ENCODE results near the gene NKX3-2. TPM values are rescaled to one million over a fixed set of nuclear protein-coding genes. Genes with fewer than 3 reads are reported as not detected.

Gene NKX3-2
- total RNA-seq, 1 experiment from 2014 or later = not detected

DNA sequence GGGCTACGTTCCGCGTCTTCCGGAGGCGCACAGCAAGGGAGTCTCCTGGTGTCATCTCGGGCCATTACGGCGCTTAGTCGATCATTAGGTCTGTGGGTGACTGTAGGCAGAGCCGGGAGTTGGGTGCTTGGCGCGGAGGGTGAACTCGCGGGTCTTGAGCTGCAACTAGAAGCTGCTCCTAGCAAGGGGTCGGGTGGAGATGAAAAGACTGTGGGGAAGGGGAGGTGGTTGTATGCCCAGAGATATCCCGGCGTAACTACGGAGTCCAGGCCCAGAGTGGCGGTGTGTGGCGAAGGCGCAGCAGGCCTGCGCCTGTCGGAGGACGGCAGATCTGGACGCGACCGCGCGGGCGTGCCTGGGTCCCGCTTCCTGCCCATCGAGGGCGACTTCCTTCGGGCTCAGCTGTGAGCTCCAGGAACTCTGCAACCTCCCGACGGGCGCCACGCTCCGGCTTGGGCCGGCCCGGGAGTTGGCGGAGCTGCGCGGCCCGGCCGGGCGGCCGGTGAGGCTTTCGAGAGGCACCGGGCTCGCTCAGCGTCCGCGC lies 2.7 kb upstream of the NKX3-2 start:
- H4K20me1 ChIP-seq (ENCODE audit: insufficient read depth) = no peaks in the 10 kb centered on the region
- no peaks in the 10 kb centered on the region for H3K9me2 ChIP-seq (ENCODE audit: insufficient read depth)
- no peaks in the 10 kb centered on the region for H3K79me2 ChIP-seq (ENCODE audit: low read depth)
- no peaks in the 10 kb centered on the region for H3F3A ChIP-seq (ENCODE audit: insufficient read depth, low read depth)
- no peak overlapping the region for H3K4me3 ChIP-seq
- H3K9me3 ChIP-seq (ENCODE audit: insufficient read depth, low read depth) = no peaks in the 10 kb centered on the region
- ChIA-PET POLR2A (ENCODE audit: unreplicated experiment) (no interaction called here), CTCF (no interaction called here)
- no peak overlapping the region for H3K4me2 ChIP-seq
- BruUV-seq (replicated peaks) = no TSS peak
- no peak for DNase-seq
- no peak overlapping the region for H2AFZ ChIP-seq
- intact Hi-C loops (cut with micrococcal nuclease; ENCODE audit: unreplicated experiment) = loop anchor here (5.0 kb wide), 1 partner anchor 915 kb away; no protein-coding TSS in a partner anchor
- peaks cover 5% of the 10 kb centered on the region; the same call in 1 of the 2 replicates for H3K4me1 ChIP-seq (replicated peaks; ENCODE audit: insufficient read depth)
- H3K36me3 ChIP-seq (ENCODE audit: low read depth) = no peaks in the 10 kb centered on the region
- H3K27ac ChIP-seq = no peak overlapping the region
- H3K27me3 ChIP-seq (ENCODE audit: insufficient read depth, low read depth) = no peaks in the 10 kb centered on the region
- no peak for TF ChIP-seq EZH2 (IDR thresholded peaks at IDR 0.05; ENCODE audit: low read depth)
- TF ChIP-seq, protein P1, sequence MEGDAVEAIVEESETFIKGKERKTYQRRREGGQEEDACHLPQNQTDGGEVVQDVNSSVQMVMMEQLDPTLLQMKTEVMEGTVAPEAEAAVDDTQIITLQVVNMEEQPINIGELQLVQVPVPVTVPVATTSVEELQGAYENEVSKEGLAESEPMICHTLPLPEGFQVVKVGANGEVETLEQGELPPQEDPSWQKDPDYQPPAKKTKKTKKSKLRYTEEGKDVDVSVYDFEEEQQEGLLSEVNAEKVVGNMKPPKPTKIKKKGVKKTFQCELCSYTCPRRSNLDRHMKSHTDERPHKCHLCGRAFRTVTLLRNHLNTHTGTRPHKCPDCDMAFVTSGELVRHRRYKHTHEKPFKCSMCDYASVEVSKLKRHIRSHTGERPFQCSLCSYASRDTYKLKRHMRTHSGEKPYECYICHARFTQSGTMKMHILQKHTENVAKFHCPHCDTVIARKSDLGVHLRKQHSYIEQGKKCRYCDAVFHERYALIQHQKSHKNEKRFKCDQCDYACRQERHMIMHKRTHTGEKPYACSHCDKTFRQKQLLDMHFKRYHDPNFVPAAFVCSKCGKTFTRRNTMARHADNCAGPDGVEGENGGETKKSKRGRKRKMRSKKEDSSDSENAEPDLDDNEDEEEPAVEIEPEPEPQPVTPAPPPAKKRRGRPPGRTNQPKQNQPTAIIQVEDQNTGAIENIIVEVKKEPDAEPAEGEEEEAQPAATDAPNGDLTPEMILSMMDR (conservative IDR thresholded peaks at IDR 0.05) = no peak

DNA sequence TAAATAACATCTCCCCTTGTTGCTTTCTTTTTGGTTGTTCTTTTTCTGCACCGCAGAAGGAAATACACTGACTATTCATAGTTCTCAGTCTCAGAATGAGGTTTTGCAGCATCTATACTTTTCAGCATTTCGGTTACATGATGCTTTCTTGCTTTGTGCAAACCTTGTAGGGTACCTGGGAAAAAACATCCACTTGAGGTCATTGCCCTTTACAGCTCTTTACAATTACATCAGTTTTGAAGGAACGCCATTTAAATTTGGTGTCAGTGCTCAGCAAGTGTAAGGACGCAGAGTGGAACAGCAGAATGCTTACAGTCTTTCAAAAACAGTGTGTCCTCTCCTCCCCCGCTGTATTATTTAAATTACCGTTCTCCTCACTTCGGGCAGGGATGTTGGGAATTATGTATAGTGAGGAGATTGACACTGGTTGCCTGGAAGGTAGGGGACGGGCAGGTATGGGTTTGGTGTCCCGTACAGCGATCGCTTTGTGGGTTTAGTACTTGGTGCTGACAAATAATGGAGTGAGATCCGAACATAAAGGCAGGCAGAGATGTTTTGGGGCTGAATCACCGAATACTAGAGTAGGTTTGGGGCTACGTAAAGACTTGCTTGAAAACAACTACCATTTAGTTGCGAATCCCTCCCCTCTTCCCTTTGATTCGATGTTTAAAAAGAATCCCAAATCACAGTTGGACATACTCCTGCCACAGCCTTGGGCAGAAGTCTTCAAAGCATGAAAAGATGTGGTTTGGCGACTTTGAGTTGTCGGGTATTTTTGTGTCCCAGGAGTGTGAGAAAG lies 2.0 kb upstream of the NKX3-2 start:
- TF ChIP-seq EZH2 (IDR thresholded peaks at IDR 0.05; ENCODE audit: low read depth) = no peak
- TF ChIP-seq, protein P1 (conservative IDR thresholded peaks at IDR 0.05) = no peak
- H3K79me2 ChIP-seq (ENCODE audit: low read depth) = no peaks in the 10 kb centered on the region
- no peaks in the 10 kb centered on the region for H3K9me3 ChIP-seq (ENCODE audit: insufficient read depth, low read depth)
- H3K4me1 ChIP-seq (replicated peaks; ENCODE audit: insufficient read depth) = peaks cover 5% of the 10 kb centered on the region; the same call in 1 of the 2 replicates
- H3K9me2 ChIP-seq (ENCODE audit: insufficient read depth) = no peaks in the 10 kb centered on the region
- DNase-seq = no peak
- no peaks in the 10 kb centered on the region for H4K20me1 ChIP-seq (ENCODE audit: insufficient read depth)
- H3K27ac ChIP-seq = no peak overlapping the region
- no peaks in the 10 kb centered on the region for H3K36me3 ChIP-seq (ENCODE audit: low read depth)
- H3K27me3 ChIP-seq (ENCODE audit: insufficient read depth, low read depth) = no peaks in the 10 kb centered on the region
- H2AFZ ChIP-seq = no peak overlapping the region
- no peaks in the 10 kb centered on the region for H3F3A ChIP-seq (ENCODE audit: insufficient read depth, low read depth)
- ChIA-PET POLR2A (ENCODE audit: unreplicated experiment) (interaction anchor here (0.6 kb wide), 1 partner anchor 22 kb away, joined by 4 read pairs; no protein-coding TSS in a partner anchor), CTCF (no interaction called here)
- BruUV-seq (replicated peaks) = no TSS peak
- H3K4me3 ChIP-seq = no peak overlapping the region
- no peak overlapping the region for H3K4me2 ChIP-seq
- intact Hi-C loops (cut with micrococcal nuclease; ENCODE audit: unreplicated experiment) = loop anchor here (5.0 kb wide), 1 partner anchor 914 kb away; no protein-coding TSS in a partner anchor

DNA sequence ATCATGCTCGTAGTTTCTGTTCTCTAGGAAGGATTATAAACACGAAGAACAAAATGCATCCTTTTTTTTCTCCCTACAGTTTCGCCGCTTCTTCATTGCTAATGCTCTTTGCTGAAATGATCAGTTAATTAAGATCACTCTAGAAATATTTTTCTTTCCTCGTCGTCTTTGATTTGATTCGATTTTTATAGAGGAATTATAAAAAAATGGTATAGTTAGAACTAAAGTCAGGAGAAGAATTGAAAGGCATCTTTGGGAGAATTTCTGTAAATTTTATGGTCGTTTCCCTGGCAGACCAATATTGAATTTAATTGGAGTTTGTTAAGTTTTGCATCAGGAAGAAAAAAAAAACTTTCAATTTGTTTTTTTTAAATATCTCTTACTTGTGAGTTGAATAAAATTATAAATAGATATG lies 1.1 kb upstream of the NKX3-2 start:
- Histone ChIP-seq H3K4me1 (replicated peaks; ENCODE audit: insufficient read depth) (peaks cover 5% of the 10 kb centered on the region; the same call in 1 of the 2 replicates), H3K27me3 (ENCODE audit: insufficient read depth, low read depth) (peaks cover 3% of the 10 kb centered on the region; the same call in 1 of the 2 replicates), H3K27ac (no peak overlapping the region), H3K4me3 (peak overlapping the region; percentile 62; the same call in 1 of the 2 replicates), H3K79me2 (ENCODE audit: low read depth) (no peaks in the 10 kb centered on the region), H3K9me2 (ENCODE audit: insufficient read depth) (no peaks in the 10 kb centered on the region), H3K9me3 (ENCODE audit: insufficient read depth, low read depth) (no peaks in the 10 kb centered on the region), H3K4me2 (peak overlapping the region; percentile 90), H3K36me3 (ENCODE audit: low read depth) (no peaks in the 10 kb centered on the region), H4K20me1 (ENCODE audit: insufficient read depth) (no peaks in the 10 kb centered on the region), H3F3A (ENCODE audit: insufficient read depth, low read depth) (no peaks in the 10 kb centered on the region), H2AFZ (peak overlapping the region; percentile 79)
- CTCF ChIA-PET = no interaction called here
- intact Hi-C loops (cut with micrococcal nuclease; ENCODE audit: unreplicated experiment) = loop anchor here (5.0 kb wide), 1 partner anchor 913 kb away; no protein-coding TSS in a partner anchor
- POLR2A ChIA-PET (ENCODE audit: unreplicated experiment) = no interaction called here
- TF ChIP-seq EZH2 (IDR thresholded peaks at IDR 0.05; ENCODE audit: low read depth) = no peak
- TF ChIP-seq, protein P1 (conservative IDR thresholded peaks at IDR 0.05) = no peak
- BruUV-seq (replicated peaks) = no TSS peak
- DNase-seq = no peak

All from PC-9 (cell line).